Skeletal muscle satellite cell (primary cell): ENCODE data around the gene KRTAP12-4.
"Not testable (repeated sequence)": the region's sequence is repeated elsewhere in the genome, so short reads cannot be mapped to it uniquely, and the experiment has no call there.

Experiments used
- H3K27me3 ChIP-seq: 2 replicates; pipeline ENCODE4 v1.7.0; 2013; ENCODE audit warnings: low read length; ENCODE audit not compliant: control insufficient read depth, insufficient read depth
- H3K36me3 ChIP-seq: 2 replicates; pipeline ENCODE4 v1.7.0; 2013; ENCODE audit warnings: mild to moderate bottlenecking, control low read depth, low read length; ENCODE audit not compliant: insufficient read depth
- H3K4me1 ChIP-seq: 2 replicates; pipeline ENCODE4 v1.7.0; 2013; ENCODE audit warnings: low read length; ENCODE audit not compliant: control insufficient read depth, insufficient read depth
- H3K4me2 ChIP-seq: 2 replicates; pipeline ENCODE4 v1.7.0; 2013; ENCODE audit warnings: mild to moderate bottlenecking, low read length
- H3K4me3 ChIP-seq: 2 replicates; pipeline ENCODE4 v1.7.0; 2013; ENCODE audit warnings: low read length
- H3K9ac ChIP-seq: 2 replicates; pipeline ENCODE4 v1.7.0; 2013; ENCODE audit warnings: mild to moderate bottlenecking, low read depth, low read length, moderate library complexity
- H3K9me3 ChIP-seq: replicated peaks from 2 replicates; pipeline ENCODE4 v1.7.0; 2013; ENCODE audit warnings: mild to moderate bottlenecking, control low read depth, low read length

KRTAP12-4 gene

DNA sequence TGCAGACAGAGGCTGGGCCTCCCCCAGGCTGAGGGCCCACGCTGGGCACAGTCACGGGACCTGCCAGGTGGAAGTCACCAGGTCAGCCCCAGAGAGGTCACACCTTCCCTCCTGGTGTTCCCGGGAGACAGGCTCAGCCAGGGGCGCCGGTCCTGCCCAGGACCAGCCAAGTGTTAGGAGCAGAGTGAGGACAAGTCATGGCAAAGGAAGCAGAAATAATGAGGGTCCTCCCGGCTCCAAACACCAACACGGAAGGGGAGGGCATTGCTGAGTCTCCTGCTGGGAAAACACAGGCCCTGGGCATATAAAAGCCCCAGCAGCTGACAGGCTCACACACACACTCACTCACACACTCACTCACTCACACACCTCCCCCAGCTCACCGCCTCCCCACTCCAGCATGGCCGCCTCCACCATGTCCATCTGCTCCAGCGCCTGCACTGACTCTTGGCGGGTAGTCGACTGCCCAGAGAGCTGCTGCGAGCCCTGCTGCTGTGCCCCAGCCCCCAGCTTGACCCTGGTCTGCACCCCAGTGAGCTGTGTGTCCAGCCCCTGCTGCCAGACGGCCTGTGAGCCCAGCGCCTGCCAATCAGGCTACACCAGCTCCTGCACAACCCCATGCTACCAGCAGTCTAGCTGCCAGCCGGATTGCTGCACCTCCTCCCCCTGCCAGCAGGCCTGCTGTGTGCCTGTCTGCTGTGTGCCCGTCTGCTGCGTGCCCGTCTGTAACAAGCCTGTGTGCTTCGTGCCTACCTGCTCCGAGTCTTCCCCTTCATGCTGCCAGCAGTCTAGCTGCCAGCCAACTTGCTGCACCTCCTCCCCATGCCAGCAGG is 17.2 kb downstream of the KRTAP12-4 start, which contains the start of gene KRTAP10-10:
Gene KRTAP10-10 (plus strand): TSS at position 339 of the 833 bp plus-strand sequence. CDS start 62 bp downstream, at position 401.
- H3K4me1 ChIP-seq = no peaks in the 10 kb centered on the region
- no peak within 1 kb of the TSS for H3K4me2 ChIP-seq
- H3K9me3 ChIP-seq = peaks cover 5% of the 10 kb centered on the region
- peaks cover 29% of the 10 kb centered on the region for H3K27me3 ChIP-seq
- H3K4me3 ChIP-seq = no peak within 1 kb of the TSS
- H3K36me3 ChIP-seq = no peaks in the 10 kb centered on the region
- no peak within 1 kb of the TSS for H3K9ac ChIP-seq

- Histone ChIP-seq H3K9ac (no peak overlapping the region), H3K9me3 (peaks cover 11% of the 10 kb centered on the region), H3K4me2 (no peak overlapping the region), H3K36me3 (no peaks in the 10 kb centered on the region), H3K27me3 (peaks cover 29% of the 10 kb centered on the region), H3K4me3 (no peak overlapping the region), H3K4me1 (no peaks in the 10 kb centered on the region)
Measured at GRCh38 chr21:44636209-44637017, 18.0 kb downstream of the KRTAP12-4 start.

- Histone ChIP-seq H3K36me3 (no peaks in the 10 kb centered on the region), H3K4me1 (no peaks in the 10 kb centered on the region), H3K27me3 (peaks cover 31% of the 10 kb centered on the region), H3K9ac (no peak overlapping the region), H3K4me3 (no peak overlapping the region), H3K4me2 (no peak overlapping the region), H3K9me3 (peaks cover 8% of the 10 kb centered on the region)
Measured at GRCh38 chr21:44632067-44632466, 22.4 kb downstream of the KRTAP12-4 start.

DNA sequence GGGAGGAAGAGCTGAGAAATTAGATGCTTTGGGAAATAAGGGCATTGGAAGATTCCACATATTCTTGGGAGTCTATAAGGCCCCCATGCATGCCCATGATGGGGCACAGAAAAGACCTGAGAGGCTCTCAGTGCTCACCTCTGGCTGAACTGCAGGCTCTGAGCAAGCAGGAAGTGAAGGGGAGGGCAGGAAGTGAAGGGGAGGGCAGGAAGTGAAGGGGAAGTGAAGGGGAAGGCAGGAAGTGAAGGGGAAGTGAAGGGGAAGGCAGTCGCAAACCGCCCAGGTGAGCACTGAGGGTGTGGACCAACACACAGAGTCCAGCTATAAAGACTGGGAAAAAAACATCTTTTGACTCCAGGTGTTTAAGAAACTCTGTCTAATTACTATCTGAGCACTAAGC is 24.0 kb downstream of the KRTAP12-4 start:
- Histone ChIP-seq H3K27me3 (peaks cover 25% of the 10 kb centered on the region), H3K9ac (no peak overlapping the region), H3K4me3 (no peak overlapping the region), H3K36me3 (no peaks in the 10 kb centered on the region), H3K4me1 (no peaks in the 10 kb centered on the region), H3K9me3 (peaks cover 8% of the 10 kb centered on the region), H3K4me2 (no peak overlapping the region)

DNA sequence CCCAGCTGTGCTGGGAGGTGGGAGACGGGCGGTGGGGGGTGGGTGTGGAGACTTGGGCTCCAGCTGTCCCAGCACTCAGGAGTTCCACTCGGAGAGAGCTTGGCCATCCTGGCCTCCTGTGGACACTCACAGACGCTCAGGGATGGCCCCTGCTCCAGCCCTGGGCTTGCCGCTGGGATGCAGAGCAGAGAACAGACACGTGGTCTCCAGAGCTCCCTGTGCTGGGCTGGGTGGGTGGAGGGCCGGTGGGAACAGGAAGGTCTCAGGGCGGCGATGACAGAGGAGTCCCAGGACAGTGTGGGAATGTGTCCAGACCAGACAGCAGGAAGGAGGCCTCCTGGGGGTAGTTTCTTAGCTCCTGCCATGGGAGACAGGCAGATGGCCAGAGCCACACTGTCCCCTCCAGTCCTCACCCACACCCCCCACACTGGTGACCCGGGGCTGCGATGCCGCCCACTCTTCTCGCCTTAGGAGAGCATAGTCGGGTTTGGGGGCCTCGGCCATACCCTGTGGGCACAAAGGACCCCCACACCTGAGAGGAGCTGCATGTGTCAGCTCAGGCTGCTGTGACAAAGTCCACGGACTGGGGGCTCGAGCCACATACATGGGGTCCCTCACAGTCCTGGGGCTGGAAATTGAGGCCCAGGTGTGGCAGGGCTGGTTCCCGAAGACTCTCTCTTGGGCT is 25.6 kb downstream of the KRTAP12-4 start:
- Histone ChIP-seq H3K9me3 (peaks cover 8% of the 10 kb centered on the region), H3K9ac (no peak overlapping the region)

DNA sequence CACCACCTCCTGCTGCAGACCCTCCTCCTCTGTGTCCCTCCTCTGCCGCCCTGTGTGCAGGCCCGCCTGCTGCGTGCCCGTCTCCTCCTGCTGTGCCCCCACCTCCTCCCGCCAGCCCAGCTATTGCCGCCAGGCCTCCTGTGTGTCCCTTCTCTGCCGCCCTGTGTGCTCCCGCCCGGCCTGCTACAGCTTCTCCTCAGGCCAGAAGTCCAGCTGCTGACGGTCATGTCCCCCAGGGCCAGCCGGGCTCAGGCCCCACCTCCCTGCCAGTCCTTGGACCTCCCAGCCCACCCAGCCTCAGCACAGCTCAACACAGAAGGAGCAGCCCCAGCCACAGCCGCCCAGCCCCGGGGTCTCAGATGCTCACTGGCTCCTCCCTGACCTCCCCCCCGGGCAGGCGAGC is 26.6 kb downstream of the KRTAP12-4 start:
- not testable (repeated sequence) for H3K36me3 ChIP-seq, H3K4me3 ChIP-seq, H3K9me3 ChIP-seq, H3K4me1 ChIP-seq, H3K9ac ChIP-seq, H3K4me2 ChIP-seq
- H3K27me3 ChIP-seq = peaks cover 18% of the 10 kb centered on the region

More for the DNA sequence above, 25.6 kb downstream of the KRTAP12-4 start:
- Histone ChIP-seq H3K4me2 (no peak overlapping the region), H3K4me3 (no peak overlapping the region), H3K36me3 (no peaks in the 10 kb centered on the region), H3K4me1 (no peaks in the 10 kb centered on the region), H3K27me3 (peaks cover 18% of the 10 kb centered on the region)

GRCh38 chr21:44627181-44627822 is 27.2 kb downstream of the KRTAP12-4 start:
- H3K4me2 ChIP-seq, H3K4me3 ChIP-seq, H3K4me1 ChIP-seq, H3K36me3 ChIP-seq, H3K9ac ChIP-seq: not testable (repeated sequence)
- Histone ChIP-seq H3K9me3 (peaks cover 14% of the 10 kb centered on the region), H3K27me3 (peaks cover 18% of the 10 kb centered on the region)

DNA sequence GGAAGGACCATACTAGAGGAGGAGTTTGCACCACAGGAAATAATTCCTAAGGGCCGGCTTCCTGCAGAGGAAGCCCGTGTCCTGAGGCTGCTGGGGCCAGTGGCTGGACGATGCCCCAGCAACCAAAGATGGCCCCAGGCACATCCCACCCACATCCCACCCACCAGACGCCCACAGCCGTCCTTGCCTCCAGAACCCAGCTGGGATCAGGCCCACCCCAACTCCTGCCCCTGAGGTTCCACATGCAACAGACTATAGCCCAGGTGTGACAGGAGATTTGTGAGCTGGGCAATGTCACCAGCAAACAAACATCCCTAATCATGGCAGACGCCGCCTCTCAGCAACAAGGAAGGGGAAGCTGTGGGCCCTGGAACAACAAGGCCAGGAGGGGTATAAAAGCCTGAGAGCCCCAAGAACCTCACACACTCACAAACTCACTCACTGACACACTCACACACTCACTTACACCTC is 27.8 kb downstream of the KRTAP12-4 start, which contains the start of gene KRTAP10-9:
Gene KRTAP10-9 (plus strand): TSS at position 421 of the 471 bp plus-strand sequence. CDS start 79 bp downstream, outside the sequence.
- Histone ChIP-seq H3K4me2 (no peak within 1 kb of the TSS), H3K4me3 (no peak within 1 kb of the TSS), H3K9ac (no peak within 1 kb of the TSS), H3K27me3 (peaks cover 18% of the 10 kb centered on the region), H3K36me3 (no peaks in the 10 kb centered on the region), H3K4me1 (no peaks in the 10 kb centered on the region), H3K9me3 (peaks cover 8% of the 10 kb centered on the region)

DNA sequence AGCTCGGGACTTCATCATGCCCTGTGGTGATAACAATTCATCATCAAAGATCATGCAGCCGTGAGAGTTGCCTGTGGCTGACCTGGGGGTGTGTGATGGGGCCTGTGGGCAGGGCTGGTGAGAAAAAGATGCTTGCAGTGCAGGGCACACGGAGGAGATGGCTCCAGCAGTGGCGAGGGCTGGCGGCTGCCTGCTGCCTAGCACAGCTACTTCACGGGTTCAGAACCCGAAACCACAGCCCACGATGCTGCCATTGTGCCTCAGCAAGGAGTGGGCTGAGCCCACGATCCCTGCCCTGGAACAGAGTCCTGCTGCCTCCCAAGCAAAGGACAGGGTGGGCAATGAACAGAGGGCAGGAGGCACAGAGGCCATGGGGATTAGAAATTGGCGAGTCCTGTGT is 28.2 kb downstream of the KRTAP12-4 start:
- Histone ChIP-seq H3K4me1 (no peaks in the 10 kb centered on the region), H3K27me3 (peaks cover 18% of the 10 kb centered on the region), H3K36me3 (no peaks in the 10 kb centered on the region), H3K9me3 (peaks cover 6% of the 10 kb centered on the region), H3K4me2 (no peak overlapping the region), H3K9ac (no peak overlapping the region), H3K4me3 (no peak overlapping the region)

DNA sequence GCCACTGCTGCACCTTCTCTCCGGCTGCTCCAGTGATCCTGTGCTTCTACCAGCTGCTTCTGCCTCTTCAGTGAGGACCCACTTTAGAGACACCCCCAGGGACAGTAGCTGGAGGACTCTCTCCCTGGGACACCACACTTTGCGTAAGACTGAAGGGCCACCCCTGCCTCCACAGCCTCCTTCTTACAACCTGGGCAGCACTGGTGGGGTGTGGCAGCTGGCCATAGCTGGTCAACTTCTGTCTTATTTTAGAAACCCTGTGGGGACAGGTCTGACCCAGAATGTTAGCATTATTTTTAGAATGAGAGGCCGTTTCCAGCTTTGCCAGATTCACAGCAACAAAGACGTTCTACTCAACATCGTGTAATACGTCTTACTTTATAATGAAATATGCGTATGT is 28.7 kb downstream of the KRTAP12-4 start:
- peaks cover 18% of the 10 kb centered on the region for H3K27me3 ChIP-seq
- H3K36me3 ChIP-seq = no peaks in the 10 kb centered on the region
- no peak overlapping the region for H3K4me2 ChIP-seq
- no peaks in the 10 kb centered on the region for H3K4me1 ChIP-seq
- no peak overlapping the region for H3K9ac ChIP-seq
- no peak overlapping the region for H3K4me3 ChIP-seq
- peaks cover 6% of the 10 kb centered on the region for H3K9me3 ChIP-seq
